Esophagus squamous epithelium (tissue), 5 donors: ENCODE measurements around the gene TUT4. TPM values are rescaled to one million over a fixed set of nuclear protein-coding genes. Genes with fewer than 3 reads are reported as not detected.
A peak's percentile ranks its signal among the peaks of the same experiment; 100 is the strongest.

Experiments used
- DNase-seq: peaks from one replicate; lab custom pipeline; 2025; lab: John Stamatoyannopoulos, UW
- H3K27ac ChIP-seq, 4 donors: fragments of 200-600 bp; sonication (generic); one replicate each; pipeline ENCODE4 v1.5.1; 2016 to 2019; ENCODE audit warnings: mild to moderate bottlenecking in 1 of 4
- H3K27me3 ChIP-seq, 4 donors: fragments of 200-600 bp; sonication (generic); 1 replicate in 3 of 4; 2 replicates in 1 of 4; pipeline versions ENCODE4 v1.5.1 to v1.6.0; 2017 to 2021; ENCODE audit warnings: antibody characterized with exemption in 1 of 4
- H3K36me3 ChIP-seq, 3 donors: fragments of 200-600 bp; sonication (generic); one replicate each; pipeline ENCODE4 v1.5.1; 2016 to 2019
- H3K4me1 ChIP-seq, 3 donors: fragments of 200-600 bp; sonication (generic); one replicate each; pipeline ENCODE4 v1.5.1; 2017 to 2019
- H3K4me3 ChIP-seq, 4 donors: fragments of 200-600 bp; sonication (generic); 1 replicate in 3 of 4; 2 replicates in 1 of 4; pipeline ENCODE4 v1.5.1; 2016 to 2019; ENCODE audit warnings: mild to moderate bottlenecking in 2 of 4, moderate library complexity in 1 of 4
- H3K9me3 ChIP-seq, 3 donors: fragments of 200-600 bp; sonication (generic); one replicate each; pipeline ENCODE4 v1.5.1; 2016 to 2019
- POLR2A ChIP-seq, 4 donors: fragments of 450-650 bp; IDR thresholded peaks; one replicate each; pipeline ENCODE4 v1.6.1; 2017; ENCODE audit warnings: antibody characterized with exemption in 4 of 4, mild to moderate bottlenecking in 4 of 4, moderate library complexity in 3 of 4
- WGBS, 2 donors: methylation state at CpG; one replicate each; pipeline ENCODE4 v1.1.5; 2018; 5-methylcytosine and 5-hydroxymethylcytosine counted together
- intact Hi-C: fragments of 100-400 bp; cut with DNase I; formaldehyde crosslinking; loops from one replicate; pipeline ENCODE4 v1.15.0; 2022
- total RNA-seq, 4 donors: library from RNA; depleted of rRNA; stranded (reverse); fragments of >200 nt; gene quantifications; one replicate each; pipeline ENCODE4 v1.1.0, GENCODE V29; 2016
- TF ChIP-seq, protein P1 (sequence below), 6 experiments: fragments of 450-650 bp in 4 of 6; fragments of 200-600 bp in 2 of 6; sonication (generic) in 2 of 6; IDR thresholded peaks; one replicate each; pipeline ENCODE4 v1.5.1; 2016 to 2019; ENCODE audit warnings: antibody characterized with exemption in 6 of 6, mild to moderate bottlenecking in 4 of 6, moderate library complexity in 4 of 6
- donor health status: DM: yes; HTN: yes; CAD: no.

Gene TUT4
- total RNA-seq, 4 donors from 2014 or later, result 18.9 to 56.1 (median 26.8) TPM

GRCh38 chr1:52432807-52433206 is 120.1 kb downstream of the TUT4 start:
- intact Hi-C loops, result no loop called here
- Histone ChIP-seq H3K4me3 (no peak overlapping the region), H3K9me3 (no peaks in the 10 kb centered on the region), H3K4me1 (no peaks in the 10 kb centered on the region), H3K27ac (no peak overlapping the region), H3K36me3 (peaks cover 6 to 96% (median 8%) of the 10 kb centered on the region in 3 donors), H3K27me3 (no peaks in the 10 kb centered on the region)
- 93 to 95% methylated on average over 8 of the region's 8 CpGs for WGBS, 2 donors
- TF ChIP-seq POLR2A (IDR thresholded peaks at IDR 0.05), result no peak
- TF ChIP-seq, protein P1, sequence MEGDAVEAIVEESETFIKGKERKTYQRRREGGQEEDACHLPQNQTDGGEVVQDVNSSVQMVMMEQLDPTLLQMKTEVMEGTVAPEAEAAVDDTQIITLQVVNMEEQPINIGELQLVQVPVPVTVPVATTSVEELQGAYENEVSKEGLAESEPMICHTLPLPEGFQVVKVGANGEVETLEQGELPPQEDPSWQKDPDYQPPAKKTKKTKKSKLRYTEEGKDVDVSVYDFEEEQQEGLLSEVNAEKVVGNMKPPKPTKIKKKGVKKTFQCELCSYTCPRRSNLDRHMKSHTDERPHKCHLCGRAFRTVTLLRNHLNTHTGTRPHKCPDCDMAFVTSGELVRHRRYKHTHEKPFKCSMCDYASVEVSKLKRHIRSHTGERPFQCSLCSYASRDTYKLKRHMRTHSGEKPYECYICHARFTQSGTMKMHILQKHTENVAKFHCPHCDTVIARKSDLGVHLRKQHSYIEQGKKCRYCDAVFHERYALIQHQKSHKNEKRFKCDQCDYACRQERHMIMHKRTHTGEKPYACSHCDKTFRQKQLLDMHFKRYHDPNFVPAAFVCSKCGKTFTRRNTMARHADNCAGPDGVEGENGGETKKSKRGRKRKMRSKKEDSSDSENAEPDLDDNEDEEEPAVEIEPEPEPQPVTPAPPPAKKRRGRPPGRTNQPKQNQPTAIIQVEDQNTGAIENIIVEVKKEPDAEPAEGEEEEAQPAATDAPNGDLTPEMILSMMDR (IDR thresholded peaks at IDR 0.05), result no peak
- no peak for DNase-seq

GRCh38 chr1:52427152-52427551 is 125.7 kb downstream of the TUT4 start:
- Histone ChIP-seq H3K27ac (no peak overlapping the region), H3K9me3 (no peaks in the 10 kb centered on the region), H3K4me3 (no peak overlapping the region), H3K36me3 (peaks cover 6 to 86% (median 14%) of the 10 kb centered on the region in 3 donors), H3K4me1 (peaks cover 0 to 11% (median 0%) of the 10 kb centered on the region in 3 donors), H3K27me3 (no peaks in the 10 kb centered on the region)
- DNase-seq, result no peak
- 94 to 96% methylated on average over 1 of the region's 1 CpG for WGBS, 2 donors
- TF ChIP-seq, protein P1 (IDR thresholded peaks at IDR 0.05), result no peak
- no peak for TF ChIP-seq POLR2A (IDR thresholded peaks at IDR 0.05)
- intact Hi-C loops, result loop anchor here (10.0 kb wide), 1 partner anchor 258 kb away; no protein-coding TSS in a partner anchor

DNA sequence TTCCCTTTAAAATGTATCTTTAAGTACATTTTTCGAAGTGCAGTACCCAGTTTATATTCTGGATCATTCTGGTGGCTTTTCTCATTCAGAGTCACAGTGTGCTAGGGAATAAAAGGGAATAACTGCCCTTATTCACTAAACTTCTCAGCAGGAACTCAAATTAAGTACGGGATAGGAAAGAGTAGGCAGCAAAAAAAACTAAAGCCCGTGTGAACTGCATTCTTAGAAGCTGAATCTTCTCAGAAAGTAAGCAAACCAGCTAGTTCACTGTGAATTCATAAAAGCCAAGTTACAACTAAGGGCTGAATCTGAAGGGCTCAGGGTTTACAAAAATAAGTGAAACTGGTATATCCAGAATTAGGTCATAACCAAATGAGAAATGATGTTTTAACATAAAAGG is 126.5 kb downstream of the TUT4 start:
- intact Hi-C loops, result loop anchor here (10.0 kb wide), 1 partner anchor 258 kb away; no protein-coding TSS in a partner anchor
- H3K4me1 ChIP-seq, result peaks cover 0 to 11% (median 0%) of the 10 kb centered on the region in 3 donors

GRCh38 chr1:52424813-52425212 is 128.1 kb downstream of the TUT4 start:
- Histone ChIP-seq H3K9me3 (no peaks in the 10 kb centered on the region), H3K4me3 (no peak overlapping the region), H3K36me3 (peaks cover 0 to 86% (median 8%) of the 10 kb centered on the region in 3 donors), H3K27ac (peak overlapping the region in 1 of 4 donors; percentile 33), H3K4me1 (peaks cover 0 to 11% (median 0%) of the 10 kb centered on the region in 3 donors), H3K27me3 (no peaks in the 10 kb centered on the region)
- no peak for DNase-seq
- no peak for TF ChIP-seq POLR2A (IDR thresholded peaks at IDR 0.05)
- TF ChIP-seq, protein P1 (IDR thresholded peaks at IDR 0.05), result no peak
- intact Hi-C loops, result loop anchor here (10.0 kb wide), 1 partner anchor 260 kb away; no protein-coding TSS in a partner anchor
- 89 to 97% methylated on average over 1 of the region's 1 CpG for WGBS, 2 donors

More for the DNA sequence above, 126.5 kb downstream of the TUT4 start:
- peak overlapping the region in 2 of 4 donors; percentile 29 to 49 for H3K27ac ChIP-seq
- no peak for TF ChIP-seq POLR2A (IDR thresholded peaks at IDR 0.05)
- TF ChIP-seq, protein P1 (IDR thresholded peaks at IDR 0.05), result no peak
- no peak overlapping the region for H3K4me3 ChIP-seq
- 69 to 75% methylated on average over 3 of the region's 3 CpGs for WGBS, 2 donors
- no peaks in the 10 kb centered on the region for H3K9me3 ChIP-seq
- no peak for DNase-seq
- H3K27me3 ChIP-seq, result no peaks in the 10 kb centered on the region
- H3K36me3 ChIP-seq, result peaks cover 6 to 86% (median 14%) of the 10 kb centered on the region in 3 donors

DNA sequence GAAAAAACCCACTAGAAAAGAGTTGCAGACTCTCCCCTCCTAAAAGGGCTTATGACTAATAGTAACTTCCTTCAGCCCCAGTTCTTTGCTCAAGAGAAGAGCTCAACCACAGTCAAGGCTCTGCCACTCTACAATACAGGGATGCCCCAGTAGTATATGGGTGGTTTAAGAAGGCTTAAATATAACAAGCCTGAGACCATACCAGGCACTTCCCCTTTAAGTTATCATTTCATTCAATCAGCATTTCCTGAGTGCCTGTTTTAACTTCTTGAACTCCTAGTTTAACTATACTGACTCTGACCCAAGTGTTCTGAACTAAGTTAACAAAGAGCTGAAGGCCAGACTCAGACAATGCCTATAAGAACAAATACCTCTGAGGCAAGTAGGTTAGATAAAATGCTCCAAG is 128.7 kb downstream of the TUT4 start:
- Histone ChIP-seq H3K9me3 (no peaks in the 10 kb centered on the region), H3K4me3 (no peak overlapping the region), H3K27ac (peak overlapping the region in 1 of 4 donors; percentile 33), H3K27me3 (no peaks in the 10 kb centered on the region), H3K36me3 (peaks cover 0 to 86% (median 12%) of the 10 kb centered on the region in 3 donors), H3K4me1 (peaks cover 0 to 11% (median 0%) of the 10 kb centered on the region in 3 donors)
- intact Hi-C loops, result loop anchor here (10.0 kb wide), 1 partner anchor 261 kb away; no protein-coding TSS in a partner anchor
- TF ChIP-seq POLR2A (IDR thresholded peaks at IDR 0.05), result no peak
- TF ChIP-seq, protein P1 (IDR thresholded peaks at IDR 0.05), result no peak
- no peak for DNase-seq
